GM12801 (cell line): Measurements from ENCODE around the gene SMIM29.

Experiments
- TF ChIP-seq, protein P1 (sequence below): IDR thresholded peaks from one replicate; pipeline ENCODE4 v1.5.1; 2011; ENCODE audit warnings: control low read depth; ENCODE audit not compliant: insufficient read length; ENCODE audit errors: extremely low read depth

The SMIM29 gene

GRCh38 chr6:34249469-34250261 is 859 bp upstream of the SMIM29 start:
- TF ChIP-seq, protein P1, sequence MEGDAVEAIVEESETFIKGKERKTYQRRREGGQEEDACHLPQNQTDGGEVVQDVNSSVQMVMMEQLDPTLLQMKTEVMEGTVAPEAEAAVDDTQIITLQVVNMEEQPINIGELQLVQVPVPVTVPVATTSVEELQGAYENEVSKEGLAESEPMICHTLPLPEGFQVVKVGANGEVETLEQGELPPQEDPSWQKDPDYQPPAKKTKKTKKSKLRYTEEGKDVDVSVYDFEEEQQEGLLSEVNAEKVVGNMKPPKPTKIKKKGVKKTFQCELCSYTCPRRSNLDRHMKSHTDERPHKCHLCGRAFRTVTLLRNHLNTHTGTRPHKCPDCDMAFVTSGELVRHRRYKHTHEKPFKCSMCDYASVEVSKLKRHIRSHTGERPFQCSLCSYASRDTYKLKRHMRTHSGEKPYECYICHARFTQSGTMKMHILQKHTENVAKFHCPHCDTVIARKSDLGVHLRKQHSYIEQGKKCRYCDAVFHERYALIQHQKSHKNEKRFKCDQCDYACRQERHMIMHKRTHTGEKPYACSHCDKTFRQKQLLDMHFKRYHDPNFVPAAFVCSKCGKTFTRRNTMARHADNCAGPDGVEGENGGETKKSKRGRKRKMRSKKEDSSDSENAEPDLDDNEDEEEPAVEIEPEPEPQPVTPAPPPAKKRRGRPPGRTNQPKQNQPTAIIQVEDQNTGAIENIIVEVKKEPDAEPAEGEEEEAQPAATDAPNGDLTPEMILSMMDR, result no peak

GRCh38 chr6:34248198-34248726 is 544 bp downstream of the SMIM29 start:
- TF ChIP-seq, protein P1, result no peak

DNA sequence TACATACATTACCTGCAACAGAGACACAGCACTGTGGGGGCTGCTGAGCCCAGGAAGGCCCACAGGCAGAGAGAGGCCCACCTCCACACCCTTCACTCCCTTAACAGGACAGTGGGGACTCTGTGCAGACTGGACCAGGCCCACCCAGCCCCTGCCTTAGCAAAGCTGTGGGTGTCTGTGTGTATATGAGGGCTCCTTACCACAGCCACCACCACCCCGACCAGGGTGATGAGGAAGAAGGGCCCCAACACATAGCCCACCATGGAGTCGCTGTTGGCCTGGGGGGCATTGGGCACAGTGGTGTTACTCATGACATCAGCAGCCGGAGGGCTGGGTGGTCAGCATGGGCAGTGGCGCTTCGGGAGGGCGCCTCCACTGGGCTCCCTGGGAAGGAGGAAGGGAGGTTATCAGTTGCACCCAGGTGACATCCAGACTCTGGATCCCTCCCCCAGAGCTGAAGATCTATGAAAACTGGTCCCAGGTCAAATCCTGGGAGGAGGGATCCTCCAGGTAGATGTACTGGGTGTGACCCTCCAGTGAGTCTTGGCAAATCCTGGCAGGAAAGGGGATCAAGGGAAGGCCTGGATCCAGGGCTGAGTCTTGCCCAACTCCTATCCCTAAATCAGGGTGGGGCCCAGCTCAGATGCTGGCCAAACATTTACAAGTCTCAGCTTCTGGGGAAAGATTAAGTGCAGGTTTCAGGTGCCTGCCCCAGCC is 1.2 kb downstream of the SMIM29 start:
- TF ChIP-seq, protein P1, result no peak

GRCh38 chr6:34246563-34247391 is 2.0 kb downstream of the SMIM29 start:
- TF ChIP-seq, protein P1, result no peak

DNA sequence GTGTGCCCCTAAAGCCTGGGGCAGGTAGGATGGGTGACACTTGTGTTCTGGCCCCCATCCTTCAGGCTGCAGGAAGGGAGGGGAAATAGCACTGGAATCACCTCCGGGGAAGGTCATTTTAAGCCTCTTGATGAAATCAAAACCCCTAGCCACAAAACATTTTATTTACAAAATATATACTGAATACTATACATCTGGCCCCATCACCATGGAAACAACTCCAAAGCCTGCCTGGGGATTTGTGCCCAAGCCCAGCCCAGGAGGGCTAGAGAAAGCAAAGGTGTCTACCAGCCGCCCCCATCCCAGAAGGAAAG is 2.6 kb downstream of the SMIM29 start:
- TF ChIP-seq, protein P1, result no peak

DNA sequence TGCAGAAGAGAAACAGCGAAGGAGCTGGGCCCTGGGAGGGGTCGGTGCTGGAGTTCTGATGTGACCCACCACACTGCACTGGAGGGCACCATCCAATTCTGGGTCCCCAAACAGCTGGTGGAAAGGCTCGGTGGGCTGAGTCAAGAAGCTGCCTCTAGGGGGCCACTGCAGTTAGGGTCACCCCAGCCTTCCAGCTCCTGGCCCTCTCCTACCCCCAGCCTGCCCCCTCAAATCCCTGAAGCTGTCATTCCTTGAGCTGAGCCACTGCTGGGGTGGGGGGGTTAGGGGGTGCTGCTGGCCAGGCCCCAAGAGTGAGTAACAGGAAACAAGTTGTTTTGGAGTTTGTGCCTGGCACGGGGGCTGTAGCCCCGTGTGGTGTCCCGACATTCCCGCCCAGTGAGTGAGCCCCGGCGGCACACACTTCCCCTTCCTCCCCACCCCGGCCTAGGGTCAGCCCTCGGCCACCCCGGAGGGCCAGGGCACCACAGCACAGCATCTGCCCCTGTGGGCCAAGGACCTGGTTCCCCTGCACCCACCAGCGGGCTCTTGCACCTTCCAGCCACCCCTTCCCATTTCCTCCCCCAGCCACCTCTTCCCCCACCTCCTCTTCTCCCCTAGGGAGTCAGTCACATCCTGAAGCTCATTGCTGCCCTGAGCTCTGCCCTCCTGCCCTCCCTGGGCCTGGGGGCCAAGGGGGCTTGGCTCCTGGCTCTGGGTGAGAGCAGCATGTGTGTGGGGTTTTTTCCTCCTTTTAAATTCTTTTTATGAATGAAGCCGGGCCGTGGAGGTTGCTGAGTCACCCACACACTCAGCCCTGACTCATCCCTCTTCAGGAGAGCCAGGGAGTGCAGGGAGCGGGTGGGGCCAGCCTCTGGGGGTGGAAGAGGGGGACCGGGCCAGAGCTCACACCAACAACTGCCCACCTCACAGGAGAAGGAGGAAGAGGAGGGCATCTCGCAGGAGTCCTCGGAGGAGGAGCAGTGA is 4.6 kb downstream of the SMIM29 start:
- TF ChIP-seq, protein P1, result no peak
